ENCODE data around the gene RAB11FIP3. TPM values are rescaled to one million over a fixed set of nuclear protein-coding genes. Genes with fewer than 3 reads are reported as not detected.
A peak's percentile ranks its signal among the peaks of the same experiment; 100 is the strongest.

Gene RAB11FIP3
- total RNA-seq, 1 experiment from 2014 or later: 37.1 TPM

DNA sequence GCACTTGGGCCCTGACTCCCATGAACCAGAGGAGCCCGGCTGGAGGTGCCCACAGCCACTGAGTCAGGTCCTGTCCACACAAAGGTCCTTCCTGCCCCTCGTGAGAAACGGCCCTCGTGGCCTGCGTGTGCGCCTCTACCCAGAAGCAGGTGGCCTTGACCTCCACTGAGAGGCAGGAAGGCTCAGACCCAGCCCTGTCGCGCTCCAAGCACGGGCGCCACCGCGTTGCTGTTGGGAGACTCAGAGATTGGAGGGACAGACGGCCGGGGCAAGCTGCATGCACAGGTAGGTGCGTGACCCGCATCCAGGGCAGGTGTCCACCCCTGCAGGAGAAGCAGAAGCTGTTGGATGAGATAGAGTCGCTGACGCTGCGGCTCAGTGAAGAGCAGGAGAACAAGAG is 94.0 kb downstream of the RAB11FIP3 start:
- H3K9ac ChIP-seq (ENCODE audit: extremely low read depth, insufficient read length, low read length): no peak overlapping the region
- H4K8ac ChIP-seq (replicated peaks; ENCODE audit: insufficient read length, low read depth, low read length): no peak overlapping the region
- no peak overlapping the region; the same call in 1 of the 2 replicates for H3K14ac ChIP-seq (ENCODE audit: insufficient read depth, low read length)
- H3K27me3 ChIP-seq (ENCODE audit: insufficient read depth, low read length): no peaks in the 10 kb centered on the region
- no CpG with 5 or more reads among the region's 19 CpGs for WGBS (ENCODE audit: extremely low coverage, insufficient read length, low lambda C conversion rate)
- no peak overlapping the region for H4K91ac ChIP-seq (ENCODE audit: insufficient read length, low read depth, low read length)
- Mint-ChIP-seq H3K27ac (peak overlapping the region in 1 of 3 experiments; percentile 68; a peak in 1 of 7 replicates), H3K36me3 (ENCODE audit: insufficient read depth in 1 of 3, low read depth in 3 of 3) (peaks cover 5 to 21% (median 20%) of the 10 kb centered on the region in 3 experiments; a peak in 6 of 7 replicates), H3K27me3 (ENCODE audit: low read depth) (no peaks in the 10 kb centered on the region; the same call in 1 of the 2 replicates), H3K4me1 (peaks cover 0 to 5% of the 10 kb centered on the region in 2 experiments; a peak in 2 of 4 replicates), H3K4me3 (no peak overlapping the region), H3K9me3 (no peaks in the 10 kb centered on the region)
- H2BK20ac ChIP-seq (ENCODE audit: low read depth, low read length, poor library complexity, severe bottlenecking): no peak overlapping the region
- no peak overlapping the region for H3K23ac ChIP-seq (ENCODE audit: insufficient read length, low read depth, low read length)
- no peaks in the 10 kb centered on the region for H3K79me1 ChIP-seq (ENCODE audit: insufficient read depth, low read depth, low read length, poor library complexity, severe bottlenecking)
- no peak overlapping the region for H2BK15ac ChIP-seq (ENCODE audit: low read depth, low read length)
- H3K79me2 ChIP-seq (ENCODE audit: insufficient read depth, low read length): no peaks in the 10 kb centered on the region
- H4K5ac ChIP-seq (ENCODE audit: insufficient read length, low read depth, low read length): no peak overlapping the region
- no peak for DNase-seq
- TF ChIP-seq, protein P1, sequence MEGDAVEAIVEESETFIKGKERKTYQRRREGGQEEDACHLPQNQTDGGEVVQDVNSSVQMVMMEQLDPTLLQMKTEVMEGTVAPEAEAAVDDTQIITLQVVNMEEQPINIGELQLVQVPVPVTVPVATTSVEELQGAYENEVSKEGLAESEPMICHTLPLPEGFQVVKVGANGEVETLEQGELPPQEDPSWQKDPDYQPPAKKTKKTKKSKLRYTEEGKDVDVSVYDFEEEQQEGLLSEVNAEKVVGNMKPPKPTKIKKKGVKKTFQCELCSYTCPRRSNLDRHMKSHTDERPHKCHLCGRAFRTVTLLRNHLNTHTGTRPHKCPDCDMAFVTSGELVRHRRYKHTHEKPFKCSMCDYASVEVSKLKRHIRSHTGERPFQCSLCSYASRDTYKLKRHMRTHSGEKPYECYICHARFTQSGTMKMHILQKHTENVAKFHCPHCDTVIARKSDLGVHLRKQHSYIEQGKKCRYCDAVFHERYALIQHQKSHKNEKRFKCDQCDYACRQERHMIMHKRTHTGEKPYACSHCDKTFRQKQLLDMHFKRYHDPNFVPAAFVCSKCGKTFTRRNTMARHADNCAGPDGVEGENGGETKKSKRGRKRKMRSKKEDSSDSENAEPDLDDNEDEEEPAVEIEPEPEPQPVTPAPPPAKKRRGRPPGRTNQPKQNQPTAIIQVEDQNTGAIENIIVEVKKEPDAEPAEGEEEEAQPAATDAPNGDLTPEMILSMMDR (conservative IDR thresholded peaks at IDR 0.05): no peak
- H3K9me3 ChIP-seq (ENCODE audit: control insufficient read depth, low read depth, low read length): no peaks in the 10 kb centered on the region
- H3K4me1 ChIP-seq (ENCODE audit: insufficient read depth, low read length): no peaks in the 10 kb centered on the region
- no peak overlapping the region for H3K4ac ChIP-seq (ENCODE audit: low read depth, low read length)
- H4K20me1 ChIP-seq (ENCODE audit: control insufficient read depth, insufficient read depth, insufficient read length): no peaks in the 10 kb centered on the region
- H2BK120ac ChIP-seq (ENCODE audit: low read depth, low read length, poor library complexity, severe bottlenecking): no peak overlapping the region
- H2BK5ac ChIP-seq (ENCODE audit: insufficient read length, low read length): no peak overlapping the region
- H2AFZ ChIP-seq (ENCODE audit: low read length): no peak overlapping the region
- no peak overlapping the region for H3T11ph ChIP-seq (ENCODE audit: low read length)
- H3K56ac ChIP-seq (ENCODE audit: insufficient read length, low read depth, low read length): no peak overlapping the region
- no peak overlapping the region for H3K27ac ChIP-seq (ENCODE audit: insufficient read length, low read depth, low read length)
- no peak overlapping the region for H3K4me2 ChIP-seq (ENCODE audit: insufficient read depth, insufficient read length, low read length)
- no peak overlapping the region for H2BK12ac ChIP-seq (ENCODE audit: insufficient read length, low read depth, low read length)
- H3K18ac ChIP-seq (ENCODE audit: insufficient read length, low read depth, low read length): no peak overlapping the region
- no peaks in the 10 kb centered on the region for H3K23me2 ChIP-seq (ENCODE audit: insufficient read length, low read depth, low read length, poor library complexity, severe bottlenecking)
- H2AK5ac ChIP-seq (ENCODE audit: insufficient read length, low read length): no peak overlapping the region
